HUES64 (cell line): ENCODE results near the gene NBPF9.
"Not testable (repeated sequence)": the region's sequence is repeated elsewhere in the genome, so short reads cannot be mapped to it uniquely, and the experiment has no call there.

Experiments
- H3K27ac ChIP-seq: 2 replicates; pipeline ENCODE4 v1.7.0; 2013; ENCODE audit warnings: low read depth, low read length, inconsistent platforms
- H3K27me3 ChIP-seq: 2 replicates; pipeline ENCODE4 v1.6.1; 2013; ENCODE audit warnings: mild to moderate bottlenecking, low read length; ENCODE audit not compliant: insufficient read depth
- H3K36me3 ChIP-seq: 2 replicates; pipeline ENCODE4 v1.6.1; 2013; ENCODE audit warnings: mild to moderate bottlenecking, low read length; ENCODE audit not compliant: insufficient read depth
- H3K4me1 ChIP-seq: 2 replicates; pipeline ENCODE4 v1.6.1; 2013; ENCODE audit warnings: mild to moderate bottlenecking, low read length, moderate library complexity; ENCODE audit not compliant: insufficient read depth
- H3K4me3 ChIP-seq: 2 replicates; pipeline ENCODE4 v1.5.1; 2013; ENCODE audit warnings: mild to moderate bottlenecking, low read length, moderate library complexity
- H3K9ac ChIP-seq: 2 replicates; pipeline ENCODE4 v1.6.1; 2013; ENCODE audit warnings: mild to moderate bottlenecking, low read depth, low read length
- H3K9me3 ChIP-seq: 2 replicates; pipeline ENCODE4 v1.6.1; 2013; ENCODE audit warnings: low read depth, low read length; ENCODE audit not compliant: insufficient read depth
- WGBS: fragments of 150-250, 120-280 bp; methylation state at CpG from one replicate; pipeline ENCODE4 v1.1.7; 2013; ENCODE audit warnings: missing lambda C conversion rate; 5-methylcytosine and 5-hydroxymethylcytosine counted together

NBPF9 gene

DNA sequence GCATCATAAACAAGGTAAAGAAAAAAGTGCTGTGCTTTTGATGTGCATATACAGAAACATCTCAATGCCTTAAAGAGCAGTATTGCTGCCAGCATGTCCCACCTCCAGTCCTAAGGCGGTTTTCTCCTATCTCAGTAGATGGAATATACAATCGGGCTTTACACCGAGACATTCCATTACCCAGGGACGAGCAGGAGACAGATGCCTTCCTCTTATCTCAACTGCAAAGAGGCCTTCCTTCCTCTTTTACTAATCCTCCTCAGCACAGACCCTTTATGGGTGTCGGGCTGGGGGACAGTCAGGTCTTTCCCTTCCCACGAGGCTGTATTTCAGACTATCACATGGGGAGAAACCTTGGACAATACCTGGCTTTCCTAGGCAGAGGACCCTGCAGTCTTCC lies 10.2 kb downstream of the NBPF9 start:
- H3K9me3 ChIP-seq, H3K4me1 ChIP-seq, H3K27ac ChIP-seq, H3K4me3 ChIP-seq, H3K36me3 ChIP-seq, H3K9ac ChIP-seq: not testable (repeated sequence)
- peaks cover 31% of the 10 kb centered on the region for H3K27me3 ChIP-seq
- 23% methylated on average over 2 of the region's 6 CpGs for WGBS

DNA sequence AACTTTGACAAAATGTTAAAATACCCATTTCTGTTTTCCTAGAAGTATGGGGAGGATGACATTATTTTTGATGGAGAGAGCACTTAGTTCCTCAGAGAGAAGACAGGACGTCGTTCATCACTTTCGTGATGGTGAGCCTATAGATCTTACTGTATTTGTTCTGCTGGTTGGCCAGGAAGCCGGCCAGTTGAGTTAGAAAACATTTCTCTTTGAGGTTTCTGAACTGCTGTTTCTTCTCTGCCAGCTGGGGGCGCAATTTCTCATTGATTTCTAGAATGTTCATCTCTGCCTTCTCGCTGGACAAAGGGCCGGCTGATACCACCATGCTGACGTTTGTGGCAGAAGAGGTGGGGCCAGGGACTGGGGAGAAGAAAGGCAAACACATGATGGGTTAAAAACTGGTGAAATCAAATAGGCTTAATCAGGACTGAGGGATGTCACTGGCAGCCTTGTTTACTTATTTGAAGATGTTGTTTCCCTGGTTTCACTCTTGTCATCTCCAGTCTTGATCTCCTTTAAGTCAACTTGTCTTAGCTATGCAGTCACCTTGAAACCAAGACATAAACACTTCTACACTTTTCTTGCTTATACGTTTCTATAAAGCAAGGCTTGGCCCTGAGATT lies 27.7 kb downstream of the NBPF9 start:
- H3K27ac ChIP-seq, H3K36me3 ChIP-seq, H3K4me1 ChIP-seq, H3K27me3 ChIP-seq, H3K9me3 ChIP-seq, H3K9ac ChIP-seq, H3K4me3 ChIP-seq: not testable (repeated sequence)
- WGBS: 60% methylated on average over 4 of the region's 9 CpGs

DNA sequence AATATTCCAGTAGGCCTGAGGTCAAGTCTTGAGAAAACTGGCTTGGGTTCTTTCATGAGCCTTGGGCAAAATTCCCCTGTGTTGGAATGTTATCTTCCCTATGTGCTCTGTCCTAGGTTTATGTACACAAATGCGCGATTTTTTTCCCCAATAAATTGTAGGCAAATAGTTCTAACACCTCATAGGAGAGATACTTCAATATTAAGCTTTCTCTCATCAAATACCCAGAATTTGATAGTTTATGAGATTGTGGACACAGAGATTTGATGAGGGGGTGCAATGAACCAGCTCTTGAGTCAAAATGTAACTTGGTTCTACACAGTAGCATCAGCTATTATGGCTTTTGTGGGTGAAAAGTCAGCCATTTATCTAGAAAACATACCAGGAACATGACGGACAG lies 38.7 kb downstream of the NBPF9 start:
- H3K4me3 ChIP-seq, H3K27ac ChIP-seq, H3K9ac ChIP-seq, H3K4me1 ChIP-seq, H3K9me3 ChIP-seq, H3K36me3 ChIP-seq, H3K27me3 ChIP-seq: not testable (repeated sequence)
- whole genome bisulfite sequencing: no CpG with 5 or more reads among the region's 3 CpGs

DNA sequence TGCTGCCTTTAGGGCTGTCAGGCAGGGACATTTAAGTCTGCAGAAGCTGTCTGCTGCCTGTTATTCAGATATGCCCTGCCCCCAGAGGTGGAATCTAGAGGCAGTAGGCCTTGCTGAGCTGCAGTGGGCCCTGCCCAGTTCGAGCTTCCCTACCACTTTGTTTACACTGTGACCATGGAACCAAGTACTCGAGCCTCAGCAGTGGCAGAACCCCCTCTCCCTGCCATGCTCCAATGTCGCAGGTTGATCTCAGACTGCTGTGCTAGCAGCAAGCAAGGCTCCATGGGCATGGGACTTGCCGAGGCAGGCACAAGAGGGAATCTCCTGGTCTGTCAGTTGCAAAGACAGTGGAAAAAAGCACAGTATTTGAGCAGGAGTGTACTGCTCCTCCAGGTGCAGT lies 60.3 kb downstream of the NBPF9 start:
- H3K9ac ChIP-seq, H3K4me1 ChIP-seq, H3K36me3 ChIP-seq, H3K27me3 ChIP-seq, H3K4me3 ChIP-seq, H3K9me3 ChIP-seq, H3K27ac ChIP-seq: not testable (repeated sequence)
- 92% methylated on average over 2 of the region's 4 CpGs for WGBS

DNA sequence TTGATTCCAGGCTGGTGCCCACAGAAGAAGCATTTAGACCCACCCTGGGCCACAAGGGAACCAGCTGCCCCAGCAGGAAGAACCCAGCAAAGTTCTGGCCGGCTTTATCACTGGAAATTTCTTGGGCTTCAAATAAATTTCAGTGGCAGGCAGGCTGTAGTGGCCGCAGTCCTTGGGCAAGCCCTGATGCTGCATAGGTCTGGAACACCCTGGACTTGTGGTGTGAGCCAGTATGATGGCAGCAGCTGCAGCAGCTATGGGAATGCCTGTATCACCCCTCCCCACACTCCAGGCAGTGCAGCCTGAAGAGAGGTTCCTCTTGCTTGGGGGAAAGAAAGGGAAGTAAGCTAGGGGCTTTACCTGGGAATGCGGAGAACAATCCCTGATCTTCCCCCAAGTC lies 69.4 kb downstream of the NBPF9 start:
- WGBS: 100% methylated on average over 2 of the region's 3 CpGs
- H3K4me3 ChIP-seq, H3K9ac ChIP-seq, H3K9me3 ChIP-seq, H3K4me1 ChIP-seq, H3K27me3 ChIP-seq, H3K27ac ChIP-seq, H3K36me3 ChIP-seq: not testable (repeated sequence)

DNA sequence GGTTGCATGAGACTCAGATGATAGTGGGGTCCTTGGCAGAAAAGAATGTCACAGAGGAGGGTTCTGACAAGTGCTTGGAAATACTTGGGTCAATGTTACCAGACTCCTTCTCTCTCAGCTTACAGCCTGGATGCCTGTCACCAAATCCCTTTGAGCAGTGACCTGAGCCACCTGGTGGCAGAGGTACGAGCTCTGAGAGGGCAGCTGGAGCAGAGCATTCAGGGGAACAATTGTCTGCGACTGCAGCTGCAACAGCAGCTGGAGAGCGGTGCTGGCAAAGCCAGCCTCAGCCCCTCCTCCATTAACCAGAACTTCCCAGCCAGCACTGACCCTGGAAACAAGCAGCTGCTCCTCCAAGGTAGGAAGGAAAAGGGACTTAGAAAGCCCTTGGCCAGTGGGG lies 79.0 kb downstream of the NBPF9 start:
- H3K4me1 ChIP-seq, H3K27me3 ChIP-seq, H3K36me3 ChIP-seq, H3K4me3 ChIP-seq, H3K9me3 ChIP-seq, H3K27ac ChIP-seq, H3K9ac ChIP-seq: not testable (repeated sequence)
- WGBS: no CpG with 5 or more reads among the region's 3 CpGs

DNA sequence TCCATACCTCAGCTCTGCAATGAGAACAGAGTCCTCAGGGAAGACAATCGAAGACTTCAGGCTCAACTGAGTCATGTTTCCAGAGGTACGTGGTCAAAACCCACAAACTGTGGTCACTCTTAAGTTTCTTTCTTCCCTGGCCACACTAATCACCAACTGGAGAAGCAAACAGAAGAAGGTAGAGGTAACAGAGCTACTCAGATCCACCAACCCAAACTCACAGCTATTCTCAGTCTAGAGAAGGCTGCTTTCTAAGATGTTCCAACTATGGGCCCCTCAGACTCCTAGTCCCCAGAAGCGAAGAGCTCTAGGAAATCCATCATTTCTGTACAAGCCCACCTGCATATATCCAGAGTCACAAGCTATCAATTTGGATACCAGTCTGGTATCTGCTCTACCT lies 84.8 kb downstream of the NBPF9 start:
- 100% methylated on average over 1 of the region's 3 CpGs for WGBS
- H3K36me3 ChIP-seq, H3K9ac ChIP-seq, H3K4me1 ChIP-seq, H3K4me3 ChIP-seq, H3K27ac ChIP-seq, H3K9me3 ChIP-seq, H3K27me3 ChIP-seq: not testable (repeated sequence)

DNA sequence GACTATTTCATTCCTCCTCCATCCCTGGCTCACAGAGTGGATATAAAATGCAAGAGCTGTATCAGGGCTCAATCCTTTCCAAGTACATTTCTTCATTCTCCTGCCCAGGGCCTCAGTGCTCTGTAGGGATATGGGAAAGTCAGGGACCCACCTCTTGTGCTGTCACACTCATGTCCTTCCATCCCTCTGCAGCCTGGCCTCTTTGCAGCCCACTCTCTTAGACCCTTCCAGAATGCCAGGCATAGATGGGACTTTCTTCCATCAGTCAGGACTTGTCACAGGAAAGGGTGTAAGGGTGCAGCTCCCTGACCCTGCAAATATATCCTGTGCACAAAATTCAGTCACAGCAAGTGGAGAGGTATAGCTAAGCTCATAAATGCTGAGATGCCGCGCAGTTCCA lies 86.7 kb downstream of the NBPF9 start:
- WGBS: no CpG with 5 or more reads among the region's 2 CpGs
- not testable (repeated sequence) for H3K4me1 ChIP-seq, H3K9ac ChIP-seq, H3K4me3 ChIP-seq, H3K9me3 ChIP-seq, H3K27me3 ChIP-seq, H3K36me3 ChIP-seq, H3K27ac ChIP-seq

DNA sequence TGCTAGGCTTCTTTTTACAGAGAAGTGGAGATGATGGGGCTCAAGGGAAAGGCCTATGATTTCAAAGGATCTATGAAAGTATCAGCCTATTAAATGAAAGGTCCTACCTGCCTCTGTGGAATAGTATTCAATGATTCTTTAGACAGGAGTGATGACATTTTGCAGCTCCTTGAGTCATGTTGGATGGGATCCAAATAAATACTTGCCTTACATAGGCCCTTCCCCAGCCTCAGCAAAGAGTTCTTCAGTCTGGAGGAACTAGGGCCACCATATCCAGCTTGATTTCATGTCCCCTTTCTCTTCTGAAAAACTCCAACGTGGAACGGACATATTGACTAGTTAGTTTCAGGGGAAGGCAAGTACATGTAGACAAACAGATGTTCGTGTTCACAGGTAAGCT lies 87.8 kb downstream of the NBPF9 start:
- H3K27ac ChIP-seq, H3K4me3 ChIP-seq, H3K9ac ChIP-seq, H3K36me3 ChIP-seq, H3K9me3 ChIP-seq, H3K27me3 ChIP-seq, H3K4me1 ChIP-seq: not testable (repeated sequence)
- WGBS: no CpG with 5 or more reads among the region's 3 CpGs

DNA sequence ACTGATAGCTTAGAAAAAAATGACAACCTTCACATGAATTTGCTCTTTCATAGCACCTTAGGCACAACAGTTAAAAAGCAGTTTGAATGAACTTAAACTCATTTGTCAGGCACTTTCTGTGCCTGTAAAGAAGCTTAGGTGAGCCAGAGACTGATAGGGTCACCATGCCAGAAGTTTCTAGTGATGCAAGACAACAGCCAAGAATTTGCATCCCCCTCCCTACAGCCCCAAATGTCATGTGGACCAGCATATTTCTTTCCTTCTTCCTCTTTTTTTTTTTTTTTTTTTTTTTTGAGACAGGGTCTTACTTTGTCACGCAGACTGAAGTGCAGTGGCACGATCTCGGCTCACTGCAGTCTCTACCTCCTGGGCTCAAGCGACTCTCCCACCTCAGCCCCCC lies 89.8 kb downstream of the NBPF9 start:
- not testable (repeated sequence) for H3K4me3 ChIP-seq, H3K4me1 ChIP-seq, H3K27ac ChIP-seq, H3K27me3 ChIP-seq, H3K9ac ChIP-seq, H3K36me3 ChIP-seq, H3K9me3 ChIP-seq
- 96% methylated on average over 4 of the region's 4 CpGs for WGBS

DNA sequence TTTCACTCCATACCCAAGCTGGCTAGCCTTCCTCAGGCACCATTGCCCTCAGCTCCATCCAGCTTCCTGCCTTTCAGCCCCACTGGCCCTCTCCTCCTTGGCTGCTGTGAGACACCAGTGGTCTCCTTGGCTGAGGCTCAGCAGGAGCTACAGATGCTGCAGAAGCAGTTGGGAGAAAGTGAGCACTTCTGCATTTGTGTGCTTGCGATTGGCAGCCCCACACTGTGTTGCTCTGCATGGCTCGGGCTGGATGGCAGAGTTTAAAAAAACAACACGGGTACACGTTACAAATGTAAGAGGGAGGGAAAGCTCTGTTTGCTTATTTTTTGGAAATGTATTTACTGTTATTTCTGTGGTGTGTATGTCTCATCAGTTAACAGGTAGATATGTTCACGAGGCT lies 90.8 kb downstream of the NBPF9 start:
- not testable (repeated sequence) for H3K4me1 ChIP-seq, H3K36me3 ChIP-seq, H3K9ac ChIP-seq, H3K9me3 ChIP-seq, H3K4me3 ChIP-seq, H3K27ac ChIP-seq, H3K27me3 ChIP-seq
- WGBS: no CpG with 5 or more reads among the region's 5 CpGs

DNA sequence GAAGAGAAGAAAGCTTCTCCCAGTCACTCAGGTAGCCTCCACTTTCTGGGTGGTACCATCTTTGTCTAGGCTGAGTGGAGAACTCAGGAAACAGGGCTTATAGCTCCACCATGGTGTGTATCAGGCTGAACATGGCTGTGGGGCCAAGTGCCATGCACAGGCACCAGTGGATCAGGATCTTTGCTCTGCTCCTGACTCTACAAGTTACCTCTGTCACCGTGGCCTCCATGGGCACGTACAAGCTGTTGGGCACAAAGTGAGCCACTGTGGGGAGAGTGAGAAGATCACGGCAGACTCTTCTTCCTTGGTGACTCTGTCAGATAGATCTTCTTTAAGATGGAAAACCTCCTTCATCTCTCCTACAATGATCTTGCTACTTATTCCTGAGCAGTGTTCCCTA lies 93.6 kb downstream of the NBPF9 start:
- 100% methylated on average over 2 of the region's 3 CpGs for WGBS
- not testable (repeated sequence) for H3K9me3 ChIP-seq, H3K4me1 ChIP-seq, H3K9ac ChIP-seq, H3K27ac ChIP-seq, H3K4me3 ChIP-seq, H3K36me3 ChIP-seq, H3K27me3 ChIP-seq
